Activated CD4-positive, CD25-positive, alpha-beta regulatory T cell (primary cell): ENCODE data around the gene CATSPERZ.

Experiments used
- DNase-seq, 4 experiments: peaks; one replicate each; lab custom pipeline; 2025; lab: John Stamatoyannopoulos, UW

Gene CATSPERZ

GRCh38 chr11:64299847-64300648, at the start of gene CATSPERZ:
TSS of gene CATSPERZ (plus strand) at chr11:64300358. CDS start at chr11:64300411, 53 bp downstream.
- no peak for DNase-seq

GRCh38 chr11:64250415-64251015, 49.6 kb upstream of the CATSPERZ start:
- no peak for DNase-seq

GRCh38 chr11:64251016-64251752, 49.0 kb upstream of the CATSPERZ start, which contains the start of gene PLCB3:
TSS of gene PLCB3 (plus strand) at chr11:64251530. CDS start at chr11:64251650, 120 bp downstream.
- DNase-seq = peak; percentile 32 to 56 (median 44)

GRCh38 chr11:64251753-64252002, 48.5 kb upstream of the CATSPERZ start:
- DNase-seq = no peak

- DNase-seq = no peak
Observed at GRCh38 chr11:64252003-64252872, 47.9 kb upstream of the CATSPERZ start.

- no peak for DNase-seq
Observed at GRCh38 chr11:64253043-64253442, 47.1 kb upstream of the CATSPERZ start.

- no peak for DNase-seq
Observed at GRCh38 chr11:64253481-64253880, 46.7 kb upstream of the CATSPERZ start.

GRCh38 chr11:64254326-64254725, 45.8 kb upstream of the CATSPERZ start:
- no peak for DNase-seq

- DNase-seq = no peak
Observed at GRCh38 chr11:64255135-64256128, 44.7 kb upstream of the CATSPERZ start.

- no peak for DNase-seq
Observed at GRCh38 chr11:64256300-64256699, 43.9 kb upstream of the CATSPERZ start.

GRCh38 chr11:64258356-64258755, 41.8 kb upstream of the CATSPERZ start:
- DNase-seq = no peak

GRCh38 chr11:64258946-64259532, 41.1 kb upstream of the CATSPERZ start:
- no peak for DNase-seq

GRCh38 chr11:64259533-64260067, 40.6 kb upstream of the CATSPERZ start:
- no peak for DNase-seq

- DNase-seq = no peak
Observed at GRCh38 chr11:64260147-64260708, 39.9 kb upstream of the CATSPERZ start.

GRCh38 chr11:64261556-64262080, 38.5 kb upstream of the CATSPERZ start:
- no peak for DNase-seq

- DNase-seq = no peak
Observed at GRCh38 chr11:64262271-64263002, 37.7 kb upstream of the CATSPERZ start.

- no peak for DNase-seq
Observed at GRCh38 chr11:64263021-64263946, 36.9 kb upstream of the CATSPERZ start.

GRCh38 chr11:64263947-64264317, 36.2 kb upstream of the CATSPERZ start:
- no peak for DNase-seq
